NCI-H510A treated with DMSO at 0.1 percent for 48 hours (cell line): ENCODE measurements around the gene CD6.
"Not testable (repeated sequence)": the region's sequence is repeated elsewhere in the genome, so short reads cannot be mapped to it uniquely, and the experiment has no call there.

ENCODE experiments used
- DNase-seq: peaks from one replicate; lab custom pipeline; 2025; lab: John Stamatoyannopoulos, UW

The CD6 gene

DNA sequence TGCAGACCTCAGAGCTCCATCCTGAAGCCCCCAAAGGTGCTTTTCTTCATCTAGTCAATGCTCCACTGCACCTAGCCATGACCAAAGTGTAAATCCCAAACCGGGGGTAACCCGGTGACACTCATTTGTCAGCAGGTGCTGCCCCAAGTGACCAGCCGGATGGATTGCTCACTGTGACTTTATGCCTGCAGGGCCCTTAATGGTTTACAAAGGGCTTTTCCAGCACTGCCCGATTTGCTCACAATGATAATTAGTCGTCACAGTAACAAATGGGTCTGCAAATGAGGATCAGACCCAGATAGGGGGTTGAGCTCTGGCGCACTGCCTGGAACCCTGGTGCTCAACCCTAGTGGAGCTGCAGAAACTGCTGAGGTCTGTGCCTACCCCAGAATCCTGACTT is 85.1 kb downstream of the CD6 start:
- no peak for DNase-seq

DNA sequence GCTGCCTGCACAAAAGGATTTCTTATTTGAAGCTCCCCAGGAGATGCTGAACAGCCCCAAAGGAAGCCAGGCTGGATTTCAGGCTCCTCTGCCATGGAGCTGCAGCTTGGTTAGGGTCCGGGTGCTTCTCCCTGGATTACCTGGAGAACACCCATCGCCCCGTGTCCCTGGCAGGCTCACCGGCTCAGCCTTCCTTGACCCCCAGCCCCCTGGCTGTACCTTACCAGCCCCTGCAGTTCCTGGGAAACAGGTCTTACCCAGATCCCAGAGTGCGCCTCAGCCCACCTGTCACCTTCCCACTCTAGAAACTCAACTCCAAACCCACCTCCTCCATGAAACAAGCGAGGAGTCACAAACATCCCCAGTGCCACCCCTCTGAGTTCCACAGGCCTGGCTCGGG is 85.5 kb downstream of the CD6 start:
- DNase-seq = no peak

DNA sequence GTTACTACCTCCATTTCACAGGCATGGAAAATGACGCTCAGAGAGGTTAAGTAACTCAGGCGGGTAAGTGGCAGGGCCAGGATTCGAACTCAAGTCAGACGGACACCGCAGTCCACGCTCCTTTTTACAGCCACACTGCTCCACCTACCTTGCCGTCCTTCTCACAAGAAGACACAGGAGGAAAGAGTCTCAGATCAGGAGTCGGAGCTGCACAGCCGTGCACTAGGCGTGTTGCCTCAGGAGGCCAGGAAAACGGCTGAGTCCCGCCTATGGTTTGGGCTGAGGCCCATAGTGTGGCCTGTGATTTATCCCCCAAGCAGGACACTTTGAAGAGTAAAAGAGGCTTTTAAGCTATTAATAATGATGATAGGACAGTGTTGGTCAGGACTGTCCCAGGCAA is 86.1 kb downstream of the CD6 start:
- no peak for DNase-seq

DNA sequence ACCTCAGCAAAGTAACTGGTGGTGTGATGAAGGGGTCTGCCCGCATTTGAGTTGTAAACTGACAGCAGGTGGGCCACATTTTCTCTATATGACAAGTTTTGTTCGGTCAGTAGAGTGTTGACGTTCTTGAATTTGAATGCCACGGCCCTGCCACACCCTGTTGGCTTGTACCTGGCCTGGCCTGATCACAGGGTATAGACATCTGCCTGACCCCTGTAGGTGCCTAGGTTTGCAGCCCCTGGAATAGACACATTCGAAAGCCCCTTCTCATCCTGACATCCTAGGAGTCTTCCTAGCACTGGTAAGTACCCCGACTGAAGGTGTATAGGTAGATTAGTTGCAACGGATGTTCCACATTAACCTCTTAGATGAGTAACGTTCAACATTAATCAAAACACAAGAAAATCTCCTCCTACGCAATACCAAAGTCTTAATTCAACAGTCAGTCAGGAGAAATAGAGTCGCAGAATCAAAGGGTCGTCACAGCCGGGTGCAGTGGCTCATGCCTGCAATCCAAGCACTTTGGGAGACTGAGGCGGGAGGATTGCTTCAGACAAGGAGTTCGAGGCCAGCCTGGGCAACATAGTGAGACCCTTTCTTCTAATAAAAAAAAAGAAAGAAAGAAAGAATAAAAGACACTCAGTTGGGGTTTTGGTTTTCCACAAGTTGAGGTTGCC is 87.2 kb downstream of the CD6 start:
- no peak for DNase-seq

DNA sequence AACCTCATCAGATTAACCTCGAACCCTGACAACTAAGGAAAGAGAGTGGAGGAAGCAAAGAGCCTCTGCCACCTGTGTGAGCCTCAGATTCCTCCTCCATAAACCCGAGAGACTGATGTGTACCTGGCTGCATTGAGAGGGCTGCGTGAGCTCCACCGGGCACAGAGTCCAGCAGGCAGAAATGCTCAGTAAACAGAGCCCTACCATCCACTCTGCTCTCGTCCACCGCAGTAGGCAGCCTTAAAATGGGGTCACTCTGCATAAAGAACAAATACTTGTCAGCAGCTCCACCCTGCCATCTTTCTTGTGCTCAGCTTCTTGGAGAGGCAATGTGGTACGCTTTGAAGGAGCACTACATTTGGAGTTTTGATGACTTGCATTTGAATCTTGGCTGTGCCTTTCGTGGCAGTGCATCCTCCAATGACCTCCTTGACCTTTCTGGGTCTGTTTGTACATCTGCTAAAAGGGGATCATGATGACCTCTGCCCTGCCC is 87.8 kb downstream of the CD6 start:
- DNase-seq = no peak

DNA sequence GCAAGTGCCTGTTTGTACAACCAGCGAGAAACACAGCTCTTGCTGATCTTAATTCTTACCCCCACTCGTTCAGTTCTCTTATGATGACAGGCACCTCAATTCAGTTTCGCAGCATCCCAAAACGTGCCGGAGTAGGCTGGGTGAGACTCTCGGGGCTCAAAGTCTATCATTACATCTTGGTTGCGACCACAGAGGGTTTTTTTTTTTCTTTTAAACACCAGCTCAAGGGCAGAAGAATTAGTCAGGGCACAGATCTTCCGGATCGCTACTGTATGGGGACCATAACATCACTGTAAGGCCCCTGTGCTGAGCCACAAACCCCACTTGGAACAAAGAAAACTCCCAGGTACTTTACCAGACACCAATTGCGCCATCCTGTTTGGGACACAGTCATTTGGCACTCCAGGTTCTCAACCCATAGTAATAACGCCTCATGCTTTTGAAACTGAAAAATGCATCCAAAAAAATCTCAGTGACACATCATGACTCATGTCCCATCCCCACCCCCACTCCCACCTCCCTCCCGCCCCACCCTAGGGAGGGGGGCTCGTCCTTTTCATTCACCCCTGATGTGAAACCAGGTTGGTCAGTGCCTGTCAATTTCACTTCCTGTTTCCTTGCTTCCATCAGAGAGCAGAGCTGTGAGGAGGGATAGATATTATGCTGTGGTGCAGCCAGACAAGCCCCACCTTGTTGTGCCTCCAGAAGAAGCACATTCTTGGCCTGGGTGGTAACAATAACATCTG is 89.8 kb downstream of the CD6 start:
- DNase-seq = no peak

DNA sequence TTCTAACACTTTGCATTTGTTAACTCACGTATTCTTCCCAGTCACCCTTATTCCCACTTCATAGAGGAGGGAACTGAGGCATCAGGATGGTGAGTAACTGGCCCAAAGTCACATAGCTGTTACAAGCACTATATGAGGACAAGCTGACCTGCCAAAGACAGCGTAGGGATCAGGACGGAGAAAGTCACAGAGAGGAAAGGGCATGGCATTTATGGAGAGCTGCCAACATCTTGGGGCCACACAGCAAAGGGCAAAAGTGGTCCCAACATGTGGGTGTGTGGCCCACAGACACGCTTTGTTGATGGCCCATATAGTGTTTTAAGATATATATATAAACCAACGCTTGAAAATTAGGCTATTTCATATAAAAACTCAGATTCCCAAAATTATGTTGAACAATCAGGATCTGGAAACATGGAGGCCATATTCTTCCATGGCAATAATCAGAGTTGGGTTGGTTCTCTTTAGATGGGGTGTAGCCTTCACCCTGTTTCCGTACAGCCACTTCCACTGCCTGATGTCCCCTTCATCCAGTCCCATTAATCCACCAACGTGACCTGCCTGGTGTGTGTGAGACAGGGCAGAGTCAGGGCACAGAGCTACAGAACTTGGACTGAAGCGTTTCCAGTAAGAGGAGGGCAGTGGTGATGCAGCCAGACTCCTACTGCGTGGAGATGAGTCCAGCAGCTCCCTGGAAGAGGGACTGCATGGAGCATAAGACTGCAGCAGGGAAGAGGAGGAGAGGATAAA is 90.9 kb downstream of the CD6 start:
- DNase-seq = no peak

DNA sequence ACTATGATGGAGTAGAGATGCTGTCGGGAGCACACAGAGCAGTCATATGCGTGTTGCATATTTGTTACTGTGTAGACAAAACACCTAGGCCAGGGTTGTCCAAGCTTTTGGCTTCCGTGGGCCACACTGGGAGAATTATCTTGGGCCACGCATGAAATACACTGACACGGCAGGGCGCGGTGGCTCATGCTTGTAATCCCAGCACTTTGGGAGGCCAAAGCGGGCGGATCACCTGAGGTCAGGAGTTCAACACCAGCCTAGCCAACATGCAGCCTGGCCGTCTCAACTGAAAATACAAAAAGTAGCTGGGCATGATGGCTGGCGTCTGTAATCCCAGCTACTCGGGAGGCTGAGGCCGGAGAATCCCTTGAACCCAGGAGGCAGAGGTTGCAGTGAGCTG is 93.8 kb downstream of the CD6 start:
- not testable (repeated sequence) for DNase-seq

DNA sequence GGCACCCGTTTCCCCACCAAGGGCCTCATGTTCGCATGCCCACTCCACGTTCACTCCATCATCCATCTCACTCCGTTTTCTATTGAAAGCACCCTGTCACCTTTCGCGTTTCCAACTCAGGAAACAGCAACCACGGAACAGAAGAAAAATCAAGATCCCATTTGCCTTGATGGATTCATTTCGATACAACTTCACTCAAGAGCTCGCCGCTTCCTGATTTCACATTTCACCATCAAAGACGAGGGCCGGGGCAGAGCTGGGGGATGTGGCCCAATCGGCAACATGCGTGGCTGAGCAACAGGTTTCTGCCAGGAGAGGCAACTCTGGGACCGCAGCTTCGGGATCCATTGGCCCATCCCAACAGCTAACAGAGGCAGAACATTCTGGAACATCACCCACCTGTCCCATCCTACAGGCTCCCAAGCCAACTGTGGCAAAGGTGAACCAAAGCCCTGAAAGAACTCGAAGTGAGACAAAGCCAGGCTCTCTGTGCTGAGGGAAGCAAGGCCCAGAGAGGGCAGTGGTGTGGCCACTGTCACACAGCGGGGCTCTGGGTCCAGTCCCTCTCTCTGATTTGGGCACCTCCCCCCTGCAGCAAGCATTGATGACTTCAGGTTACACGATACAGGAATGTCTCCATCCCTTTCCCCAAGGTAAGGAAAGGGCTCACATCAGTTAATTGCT is 94.6 kb downstream of the CD6 start:
- DNase-seq = no peak

DNA sequence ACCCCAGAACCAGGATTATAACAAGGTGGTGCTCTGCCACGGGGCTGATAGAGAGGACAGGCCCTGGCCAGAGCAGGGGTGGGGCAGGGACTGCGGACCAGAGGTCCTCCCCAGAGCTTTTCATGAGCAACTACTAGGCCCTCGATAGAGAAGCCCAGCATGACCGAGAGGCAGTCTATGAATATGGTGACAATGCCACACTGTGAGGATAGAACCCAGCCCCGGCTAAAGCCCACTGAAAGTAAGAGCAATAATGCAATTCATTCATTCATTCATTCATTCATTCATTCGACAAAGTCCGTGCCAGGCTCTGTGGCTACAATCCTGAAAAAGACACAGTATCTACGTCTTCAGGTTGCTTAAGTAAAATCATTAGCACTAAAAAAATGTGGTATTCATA is 95.2 kb downstream of the CD6 start:
- no peak for DNase-seq

DNA sequence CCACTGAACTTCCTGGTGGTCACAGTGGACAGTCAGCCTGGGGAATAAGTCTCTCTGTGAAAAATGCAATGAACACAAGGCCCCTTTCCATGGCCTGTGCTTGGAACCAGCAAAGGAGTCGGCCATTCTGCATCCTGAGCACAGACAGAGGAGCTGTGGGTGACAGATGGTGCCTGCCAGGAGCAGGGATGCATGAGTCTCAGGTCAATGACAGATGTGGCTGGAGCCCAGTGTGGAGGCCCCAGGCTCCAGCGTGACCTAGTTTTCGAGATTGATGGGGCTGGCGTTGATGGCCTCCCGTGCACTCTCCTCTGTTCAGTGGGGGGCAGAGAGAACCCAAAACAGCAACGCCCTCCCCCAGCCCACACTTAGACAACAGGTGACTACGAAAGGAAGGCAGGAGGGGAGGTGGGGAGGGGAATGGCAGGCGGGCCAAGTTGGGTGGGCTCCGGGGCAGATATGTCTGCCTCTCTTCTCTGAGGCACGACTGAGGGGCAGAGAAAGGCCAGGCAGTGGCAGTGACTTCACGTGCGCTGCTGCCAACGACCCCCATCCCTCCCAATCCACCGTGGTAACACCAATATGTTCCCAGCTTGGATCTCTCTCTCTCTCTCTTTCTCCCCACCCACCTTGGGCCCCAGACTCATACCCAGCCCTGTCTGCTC is 96.4 kb downstream of the CD6 start:
- DNase-seq = no peak

DNA sequence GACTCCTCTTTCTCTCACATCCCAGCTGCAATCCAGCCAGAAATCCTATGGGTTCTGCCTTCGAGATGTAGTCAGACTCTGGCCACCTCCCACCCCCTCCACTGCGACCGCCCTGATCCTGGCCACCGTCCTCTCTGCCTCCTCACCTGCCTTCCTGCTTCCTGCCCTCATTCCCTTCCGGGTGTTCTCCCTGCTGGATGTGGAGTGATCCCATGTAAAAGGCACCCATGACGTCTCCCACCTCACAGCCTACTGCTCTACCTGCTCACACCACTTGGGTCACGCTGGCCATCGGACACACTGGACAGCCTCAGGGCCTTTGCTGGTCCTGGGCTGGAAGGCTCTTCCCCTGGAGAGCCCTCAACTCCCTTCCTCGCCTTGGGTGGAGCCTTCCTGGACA is 97.1 kb downstream of the CD6 start:
- no peak for DNase-seq

DNA sequence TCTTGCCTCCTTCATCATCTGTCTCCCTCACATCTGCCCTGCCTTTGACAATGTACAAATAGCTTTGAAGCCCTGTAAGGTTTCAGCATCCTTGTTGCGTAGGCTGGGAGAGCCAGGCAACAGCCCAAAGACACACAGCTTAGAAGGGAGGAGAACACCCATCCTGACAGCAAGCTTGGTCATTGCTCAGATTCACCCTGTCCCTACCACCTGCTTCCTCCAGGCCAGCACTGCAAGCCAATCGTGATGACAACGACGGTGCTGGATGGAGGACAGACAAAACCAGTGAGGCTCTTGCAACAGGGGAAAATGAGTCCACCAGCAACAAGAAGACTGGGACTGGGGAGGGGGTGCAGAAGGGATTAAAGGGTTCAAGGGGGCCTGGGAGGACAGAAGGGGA is 97.9 kb downstream of the CD6 start:
- DNase-seq = no peak
